Glutamatergic neuron (in vitro differentiated cells): ENCODE results near the gene LSMEM2. TPM values are rescaled to one million over a fixed set of nuclear protein-coding genes. Genes with fewer than 3 reads are reported as not detected.

Experiments
- DNase-seq: peaks from one replicate; pipeline ENCODE4 v3.0.0; 2022
- H3K27ac Mint-ChIP-seq: one replicate; pipeline ENCODE4 v1.8.0; 2020; ENCODE audit warnings: mild to moderate bottlenecking, mixed read lengths, inconsistent platforms; ENCODE audit not compliant: unreplicated experiment
- H3K27me3 Mint-ChIP-seq: one replicate; pipeline ENCODE4 v1.8.0; 2020; ENCODE audit warnings: mild to moderate bottlenecking, moderate library complexity, mixed read lengths, inconsistent platforms; ENCODE audit not compliant: unreplicated experiment
- H3K36me3 Mint-ChIP-seq: one replicate; pipeline ENCODE4 v1.8.0; 2020; ENCODE audit warnings: mild to moderate bottlenecking, mixed read lengths, inconsistent platforms; ENCODE audit not compliant: unreplicated experiment
- H3K4me1 Mint-ChIP-seq: one replicate; pipeline ENCODE4 v1.8.0; 2020; ENCODE audit warnings: mild to moderate bottlenecking, low read depth, mixed read lengths, inconsistent platforms; ENCODE audit not compliant: unreplicated experiment
- H3K4me3 Mint-ChIP-seq: one replicate; pipeline ENCODE4 v1.8.0; 2020; ENCODE audit warnings: mild to moderate bottlenecking, mixed read lengths, inconsistent platforms; ENCODE audit not compliant: unreplicated experiment
- H3K9me3 Mint-ChIP-seq: one replicate; pipeline ENCODE4 v1.8.0; 2020; ENCODE audit warnings: mild to moderate bottlenecking, moderate library complexity, mixed read lengths, inconsistent platforms; ENCODE audit not compliant: unreplicated experiment
- CTCF ChIP-seq: fragments of 200-600 bp; sonication (generic); IDR thresholded peaks from one replicate; pipeline ENCODE4 v1.5.0; 2021; ENCODE audit not compliant: partially characterized antibody, unreplicated experiment
- total RNA-seq: library from RNA; stranded (reverse); fragmentation: NEBNext Ultra II Directional; extraction: Animal tissue kit (Norgen Biotek cat#: 25700); gene quantifications from one replicate; pipeline ENCODE4 v1.2.1, GENCODE V29; 2021; ENCODE audit not compliant: unreplicated experiment

The LSMEM2 gene
- total RNA-seq, 1 donor from 2014 or later, result not detected

GRCh38 chr3:50327943-50328691 is 49.2 kb downstream of the LSMEM2 start, which contains the start of gene TUSC2:
Gene TUSC2 (minus strand): TSS chr3:50328223. CDS start chr3:50328099, 124 bp downstream.
- Mint-ChIP-seq H3K4me1 (peaks cover 6% of the 10 kb centered on the region), H3K4me3 (peak within 1 kb of the TSS; percentile 88), H3K9me3 (peaks cover 4% of the 10 kb centered on the region), H3K27me3 (peaks cover 1% of the 10 kb centered on the region), H3K36me3 (no peaks in the 10 kb centered on the region), H3K27ac (peak within 1 kb of the TSS; percentile 82)
- TF ChIP-seq CTCF, result no peak
- peak; percentile 97 for DNase-seq

- H3K4me1 Mint-ChIP-seq, result peaks cover 10% of the 10 kb centered on the region
- no peak for TF ChIP-seq CTCF
- H3K27ac Mint-ChIP-seq, result no peak overlapping the region
- no peak for DNase-seq
- no peak overlapping the region for H3K4me3 Mint-ChIP-seq
- peaks cover 3% of the 10 kb centered on the region for H3K9me3 Mint-ChIP-seq
- no peaks in the 10 kb centered on the region for H3K27me3 Mint-ChIP-seq
- no peaks in the 10 kb centered on the region for H3K36me3 Mint-ChIP-seq
Measured at GRCh38 chr3:50330330-50330729, 51.4 kb downstream of the LSMEM2 start.

GRCh38 chr3:50331364-50331907 is 52.5 kb downstream of the LSMEM2 start:
- H3K4me1 Mint-ChIP-seq, result peaks cover 16% of the 10 kb centered on the region
- no peak overlapping the region for H3K27ac Mint-ChIP-seq

GRCh38 chr3:50333744-50334328 is 54.9 kb downstream of the LSMEM2 start:
- TF ChIP-seq CTCF, result no peak
- Mint-ChIP-seq H3K27ac (peak overlapping the region; percentile 82), H3K36me3 (no peaks in the 10 kb centered on the region), H3K9me3 (peaks cover 15% of the 10 kb centered on the region), H3K4me1 (peaks cover 22% of the 10 kb centered on the region), H3K27me3 (peaks cover 12% of the 10 kb centered on the region), H3K4me3 (peak overlapping the region; percentile 76)
- DNase-seq, result no peak

More at GRCh38 chr3:50331364-50331907, 52.5 kb downstream of the LSMEM2 start:
- Mint-ChIP-seq H3K36me3 (no peaks in the 10 kb centered on the region), H3K9me3 (peaks cover 6% of the 10 kb centered on the region), H3K27me3 (peaks cover 4% of the 10 kb centered on the region), H3K4me3 (no peak overlapping the region)
- no peak for TF ChIP-seq CTCF
- no peak for DNase-seq
